ENCODE results near the gene TECPR1. TPM values are rescaled to one million over a fixed set of nuclear protein-coding genes. Genes with fewer than 3 reads are reported as not detected.
A peak's percentile ranks its signal among the peaks of the same experiment; 100 is the strongest.

Gene TECPR1
- total and polyA plus RNA-seq, 2 donors (not counting 1 experiment from before 2014, with no cell fraction given) = 3.7 to 39.0 TPM

DNA sequence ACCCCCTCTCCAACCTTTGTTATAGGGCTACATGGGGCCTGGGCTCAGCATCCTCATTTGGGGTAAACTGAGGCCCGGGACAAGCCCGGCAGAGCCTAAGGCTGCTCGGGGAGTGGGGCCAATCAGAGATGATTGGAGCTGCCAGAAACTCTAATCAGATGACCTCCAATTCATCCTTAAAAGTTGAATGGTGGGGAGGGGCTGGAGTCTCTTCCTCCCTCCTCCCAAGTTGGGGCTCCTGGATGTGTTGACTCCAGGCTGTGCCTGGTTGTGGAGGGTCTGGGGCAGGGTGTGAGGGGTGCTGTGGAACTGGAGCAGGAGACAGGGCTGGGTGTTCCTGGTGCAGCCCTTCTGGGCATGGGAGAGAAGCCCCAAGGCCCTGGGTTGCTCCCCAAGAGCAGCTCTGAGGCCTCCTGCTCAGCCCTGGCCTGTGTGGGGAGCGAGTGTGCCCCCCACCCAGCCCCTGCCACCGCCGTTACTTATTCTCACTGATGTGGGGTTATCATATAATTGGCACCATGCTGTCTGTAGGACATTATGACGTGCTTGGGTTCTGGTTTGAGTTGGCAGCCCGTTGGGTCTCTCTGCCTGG lies 38.6 kb downstream of the TECPR1 start:
- Histone ChIP-seq H2AFZ (ENCODE audit: low read length) (no peak overlapping the region), H3K79me2 (ENCODE audit: control insufficient read depth, insufficient read depth, low read length) (no peaks in the 10 kb centered on the region), H4K20me1 (ENCODE audit: control insufficient read depth, extremely low read depth, insufficient read depth, low read length) (no peaks in the 10 kb centered on the region), H3K4me3 (replicated peaks in 1 of 4; ENCODE audit: control extremely low read depth in 1 of 4, insufficient read depth in 1 of 4, low read depth in 3 of 4, low read length in 4 of 4) (no peak overlapping the region), H3K9me3 (ENCODE audit: control insufficient read depth, insufficient read depth, low read depth, low read length) (no peaks in the 10 kb centered on the region), H3K4me2 (ENCODE audit: extremely low read depth, insufficient read depth, low read length) (no peak overlapping the region), H3K9ac (ENCODE audit: insufficient read depth, low read length) (no peak overlapping the region), H3K36me3 (ENCODE audit: control insufficient read depth, insufficient read depth, low read length) (peaks cover 2% of the 10 kb centered on the region), H3K27me3 (ENCODE audit: control insufficient read depth, insufficient read depth, low read length) (no peaks in the 10 kb centered on the region), H3K4me1 (ENCODE audit: control insufficient read depth, extremely low read depth, insufficient read depth, low read length) (no peaks in the 10 kb centered on the region), H3K27ac (ENCODE audit: insufficient read depth, low read length) (no peak overlapping the region)
- TF ChIP-seq, protein P1, sequence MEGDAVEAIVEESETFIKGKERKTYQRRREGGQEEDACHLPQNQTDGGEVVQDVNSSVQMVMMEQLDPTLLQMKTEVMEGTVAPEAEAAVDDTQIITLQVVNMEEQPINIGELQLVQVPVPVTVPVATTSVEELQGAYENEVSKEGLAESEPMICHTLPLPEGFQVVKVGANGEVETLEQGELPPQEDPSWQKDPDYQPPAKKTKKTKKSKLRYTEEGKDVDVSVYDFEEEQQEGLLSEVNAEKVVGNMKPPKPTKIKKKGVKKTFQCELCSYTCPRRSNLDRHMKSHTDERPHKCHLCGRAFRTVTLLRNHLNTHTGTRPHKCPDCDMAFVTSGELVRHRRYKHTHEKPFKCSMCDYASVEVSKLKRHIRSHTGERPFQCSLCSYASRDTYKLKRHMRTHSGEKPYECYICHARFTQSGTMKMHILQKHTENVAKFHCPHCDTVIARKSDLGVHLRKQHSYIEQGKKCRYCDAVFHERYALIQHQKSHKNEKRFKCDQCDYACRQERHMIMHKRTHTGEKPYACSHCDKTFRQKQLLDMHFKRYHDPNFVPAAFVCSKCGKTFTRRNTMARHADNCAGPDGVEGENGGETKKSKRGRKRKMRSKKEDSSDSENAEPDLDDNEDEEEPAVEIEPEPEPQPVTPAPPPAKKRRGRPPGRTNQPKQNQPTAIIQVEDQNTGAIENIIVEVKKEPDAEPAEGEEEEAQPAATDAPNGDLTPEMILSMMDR (conservative IDR thresholded peaks at IDR 0.05 in 1 of 2, IDR thresholded peaks at IDR 0.05 in 1 of 2; ENCODE audit: low read depth in 1 of 2, low read length in 2 of 2) = no peak
- no peak for TF ChIP-seq EZH2 (IDR thresholded peaks at IDR 0.05; ENCODE audit: low read length, missing control alignments)
- DNase-seq (ENCODE audit: low read depth in 2 of 2) = no peak

- Histone ChIP-seq H2AFZ (ENCODE audit: low read length) (no peak overlapping the region), H3K36me3 (ENCODE audit: control insufficient read depth, insufficient read depth, low read length) (peaks cover 1% of the 10 kb centered on the region), H3K27me3 (ENCODE audit: control insufficient read depth, insufficient read depth, low read length) (no peaks in the 10 kb centered on the region), H3K9ac (ENCODE audit: insufficient read depth, low read length) (no peak overlapping the region), H4K20me1 (ENCODE audit: control insufficient read depth, extremely low read depth, insufficient read depth, low read length) (no peaks in the 10 kb centered on the region), H3K9me3 (ENCODE audit: control insufficient read depth, insufficient read depth, low read depth, low read length) (no peaks in the 10 kb centered on the region), H3K79me2 (ENCODE audit: control insufficient read depth, insufficient read depth, low read length) (no peaks in the 10 kb centered on the region), H3K4me3 (replicated peaks in 1 of 4; ENCODE audit: control extremely low read depth in 1 of 4, insufficient read depth in 1 of 4, low read depth in 3 of 4, low read length in 4 of 4) (no peak overlapping the region), H3K4me1 (ENCODE audit: control insufficient read depth, extremely low read depth, insufficient read depth, low read length) (no peaks in the 10 kb centered on the region), H3K27ac (ENCODE audit: insufficient read depth, low read length) (no peak overlapping the region), H3K4me2 (ENCODE audit: extremely low read depth, insufficient read depth, low read length) (no peak overlapping the region)
- TF ChIP-seq, protein P1 (conservative IDR thresholded peaks at IDR 0.05 in 1 of 2, IDR thresholded peaks at IDR 0.05 in 1 of 2; ENCODE audit: low read depth in 1 of 2, low read length in 2 of 2) = no peak
- TF ChIP-seq EZH2 (IDR thresholded peaks at IDR 0.05; ENCODE audit: low read length, missing control alignments) = no peak
- DNase-seq (ENCODE audit: low read depth in 2 of 2) = no peak
Measured at GRCh38 chr7:98212532-98213041, 39.4 kb downstream of the TECPR1 start.

DNA sequence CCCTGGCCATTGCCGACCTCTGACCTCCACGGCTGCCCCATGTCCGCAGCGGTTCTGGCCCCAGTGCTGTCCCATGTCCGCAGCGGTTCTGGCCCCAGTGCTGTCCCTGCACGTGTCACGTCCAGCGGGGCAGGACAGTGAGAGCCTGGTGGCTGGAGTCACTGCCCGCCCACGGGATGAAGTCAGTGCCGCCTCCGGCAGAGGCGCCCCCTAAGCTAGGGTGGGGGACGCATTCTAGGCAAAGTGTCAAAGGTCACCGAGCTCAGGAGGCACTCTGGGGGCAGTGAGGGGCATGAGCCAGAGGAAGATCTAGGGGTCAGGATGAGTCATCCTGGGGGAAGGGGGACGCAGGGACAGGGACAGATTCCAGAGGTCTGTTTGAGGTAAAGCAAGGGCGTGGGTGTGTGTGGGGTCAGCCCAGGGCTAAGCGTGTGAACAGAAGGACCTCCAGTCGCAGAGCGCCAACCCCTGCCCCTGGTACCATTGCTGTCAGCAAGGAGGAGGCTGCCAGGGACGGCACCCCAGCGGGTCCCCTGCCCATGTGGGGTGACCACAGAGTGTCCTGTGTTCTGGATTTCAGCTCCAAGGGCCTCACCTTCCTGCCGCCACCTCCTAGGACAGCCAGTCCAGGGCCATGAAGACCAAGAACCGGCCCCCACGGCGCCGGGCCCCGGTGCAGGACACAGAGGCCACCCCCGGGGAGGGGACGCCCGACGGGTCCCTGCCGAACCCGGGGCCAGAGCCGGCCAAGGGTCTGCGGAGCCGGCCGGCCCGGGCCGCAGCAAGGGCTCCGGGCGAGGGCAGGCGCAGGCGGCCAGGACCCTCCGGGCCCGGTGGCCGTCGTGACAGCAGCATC lies 40.1 kb downstream of the TECPR1 start:
- H3K4me2 ChIP-seq (ENCODE audit: extremely low read depth, insufficient read depth, low read length) = peak overlapping the region; percentile 13
- H3K27me3 ChIP-seq (ENCODE audit: control insufficient read depth, insufficient read depth, low read length) = no peaks in the 10 kb centered on the region
- H3K4me1 ChIP-seq (ENCODE audit: control insufficient read depth, extremely low read depth, insufficient read depth, low read length) = no peaks in the 10 kb centered on the region
- no peaks in the 10 kb centered on the region for H4K20me1 ChIP-seq (ENCODE audit: control insufficient read depth, extremely low read depth, insufficient read depth, low read length)
- no peaks in the 10 kb centered on the region for H3K79me2 ChIP-seq (ENCODE audit: control insufficient read depth, insufficient read depth, low read length)
- no peak overlapping the region for H3K27ac ChIP-seq (ENCODE audit: insufficient read depth, low read length)
- H3K4me3 ChIP-seq (replicated peaks in 1 of 4; ENCODE audit: control extremely low read depth in 1 of 4, insufficient read depth in 1 of 4, low read depth in 3 of 4, low read length in 4 of 4) = no peak overlapping the region
- H3K9me3 ChIP-seq (ENCODE audit: control insufficient read depth, insufficient read depth, low read depth, low read length) = no peaks in the 10 kb centered on the region
- TF ChIP-seq EZH2 (IDR thresholded peaks at IDR 0.05; ENCODE audit: low read length, missing control alignments) = no peak
- TF ChIP-seq, protein P1 (conservative IDR thresholded peaks at IDR 0.05 in 1 of 2, IDR thresholded peaks at IDR 0.05 in 1 of 2; ENCODE audit: low read depth in 1 of 2, low read length in 2 of 2) = no peak
- H3K36me3 ChIP-seq (ENCODE audit: control insufficient read depth, insufficient read depth, low read length) = peaks cover under 1% of the 10 kb centered on the region
- no peak overlapping the region for H2AFZ ChIP-seq (ENCODE audit: low read length)
- no peak for DNase-seq (ENCODE audit: low read depth in 2 of 2)
- H3K9ac ChIP-seq (ENCODE audit: insufficient read depth, low read length) = no peak overlapping the region
